HEK293 (cell line): ENCODE data around the gene ROR2.

Experiments used
- CTCF ChIA-PET: fragments of 350-600 bp; formaldehyde crosslinking; extraction: SDS; loops from one replicate; lab custom pipeline; 2021; ENCODE audit warnings: antibody characterized with exemption; lab: Yijun Ruan, JAX
- POLR2A ChIA-PET: fragments of 300-600 bp; formaldehyde crosslinking; extraction: SDS; loops from one replicate; lab custom pipeline; 2020; ENCODE audit warnings: antibody characterized with exemption, inconsistent platforms; lab: Yijun Ruan, JAX
- H3K27ac ChIP-seq: fragments of 200-500 bp; sonication (Bioruptor generic); 2 replicates; pipeline ENCODE4 v1.5.1; 2014; ENCODE audit warnings: low read depth, low read length, control low read depth, inconsistent platforms; ENCODE audit errors: extremely low read depth
- H3K36me3 ChIP-seq, 2 experiments: fragments of 200-500 bp in 1 of 2; sonication (Bioruptor generic) in 1 of 2; 1 replicate in 1 of 2; 2 replicates in 1 of 2; pipeline ENCODE4 v1.5.1; 2014 to 2017; ENCODE audit warnings: inconsistent platforms in 2 of 2, low read length in 2 of 2; ENCODE audit not compliant: control insufficient read depth in 2 of 2, insufficient read depth in 1 of 2
- H3K4me1 ChIP-seq: fragments of 200-500 bp; sonication (Bioruptor generic); 2 replicates; pipeline ENCODE4 v1.5.1; 2014; ENCODE audit warnings: mild to moderate bottlenecking, low read length, inconsistent platforms; ENCODE audit not compliant: control insufficient read depth, insufficient read depth
- H3K4me3 ChIP-seq: 2 replicates; pipeline ENCODE4 v1.5.1; 2011; ENCODE audit warnings: low read depth, mild to moderate bottlenecking, control low read depth, low read length, moderate library complexity
- H3K9me3 ChIP-seq: fragments of 200-500 bp; sonication (Bioruptor generic); 2 replicates; pipeline ENCODE4 v1.5.1; 2014; ENCODE audit warnings: low read depth, low read length, inconsistent platforms; ENCODE audit not compliant: control insufficient read depth, insufficient read depth
- EGR2 ChIP-seq: fragments of 450-650 bp; formaldehyde crosslinking; IDR thresholded peaks from 2 replicates; pipeline ENCODE4 v1.5.1; 2016; ENCODE audit warnings: low read depth, missing biosample characterization, missing genetic modification characterization
- HOXD13 ChIP-seq: sonication (generic); formaldehyde crosslinking; IDR thresholded peaks from 2 replicates; pipeline ENCODE4 v1.8.0; 2022; ENCODE audit warnings: missing genetic modification reagents, borderline replicate concordance
- IKZF3 ChIP-seq: fragments of 450-650 bp; IDR thresholded peaks from 2 replicates; pipeline ENCODE4 v1.5.0; 2018; ENCODE audit warnings: missing biosample characterization, mild to moderate bottlenecking, missing genetic modification characterization, moderate library complexity
- KLF1 ChIP-seq: fragments of 450-650 bp; formaldehyde crosslinking; IDR thresholded peaks from 2 replicates; pipeline ENCODE4 v1.5.1; 2016; ENCODE audit warnings: missing biosample characterization, missing genetic modification characterization
- TCF7L2 ChIP-seq: IDR thresholded peaks from 2 replicates; pipeline ENCODE4 v1.6.1; 2011; ENCODE audit warnings: low read depth, mild to moderate bottlenecking, inconsistent platforms, low read length, moderate library complexity, borderline replicate concordance
- YY1 ChIP-seq: fragments of 450-650 bp; formaldehyde crosslinking; IDR thresholded peaks from 2 replicates; pipeline ENCODE4 v1.5.1; 2018; ENCODE audit warnings: missing biosample characterization, missing genetic modification characterization
- ZBTB1 ChIP-seq: fragments of 450-650 bp; formaldehyde crosslinking; IDR thresholded peaks from 2 replicates; pipeline ENCODE4 v1.5.1; 2016; ENCODE audit warnings: missing biosample characterization, missing genetic modification characterization
- ZBTB48 ChIP-seq: fragments of 450-650 bp; formaldehyde crosslinking; IDR thresholded peaks from 2 replicates; pipeline ENCODE4 v1.5.1; 2016; ENCODE audit warnings: missing biosample characterization, missing genetic modification characterization
- ZFHX2 ChIP-seq: fragments of 450-650 bp; formaldehyde crosslinking; conservative IDR thresholded peaks from 2 replicates; pipeline ENCODE4 v1.5.1; 2016; ENCODE audit warnings: missing biosample characterization, missing genetic modification characterization
- ZFP3 ChIP-seq: fragments of 450-650 bp; formaldehyde crosslinking; IDR thresholded peaks from 2 replicates; pipeline ENCODE4 v1.5.1; 2016; ENCODE audit warnings: low read depth, missing biosample characterization, missing genetic modification characterization
- ZNF112 ChIP-seq: fragments of 450-650 bp; formaldehyde crosslinking; IDR thresholded peaks from 2 replicates; pipeline ENCODE4 v1.5.0; 2017; ENCODE audit warnings: missing biosample characterization, missing genetic modification characterization
- ZNF157 ChIP-seq: fragments of 450-650 bp; formaldehyde crosslinking; IDR thresholded peaks from 2 replicates; pipeline ENCODE4 v1.5.1; 2016; ENCODE audit warnings: missing biosample characterization, missing genetic modification characterization
- ZNF174 ChIP-seq: fragments of 450-650 bp; formaldehyde crosslinking; IDR thresholded peaks from 2 replicates; pipeline ENCODE4 v1.5.0; 2017; ENCODE audit warnings: missing biosample characterization, mild to moderate bottlenecking, missing genetic modification characterization
- ZNF350 ChIP-seq: fragments of 450-650 bp; formaldehyde crosslinking; IDR thresholded peaks from 2 replicates; pipeline ENCODE4 v1.5.0; 2017; ENCODE audit warnings: missing biosample characterization, mild to moderate bottlenecking, missing genetic modification characterization
- ZNF48 ChIP-seq: fragments of 450-650 bp; formaldehyde crosslinking; IDR thresholded peaks from 2 replicates; pipeline ENCODE4 v1.5.1; 2016; ENCODE audit warnings: missing biosample characterization, missing genetic modification characterization
- ZNF549 ChIP-seq: fragments of 450-650 bp; IDR thresholded peaks from 2 replicates; pipeline ENCODE4 v1.5.1; 2018; ENCODE audit warnings: missing biosample characterization, missing genetic modification characterization, mild to moderate bottlenecking, inconsistent platforms, moderate library complexity
- ZNF558 ChIP-seq: fragments of 450-650 bp; formaldehyde crosslinking; IDR thresholded peaks from 2 replicates; pipeline ENCODE4 v1.5.1; 2016; ENCODE audit warnings: missing biosample characterization, missing genetic modification characterization
- TF ChIP-seq, protein P1 (sequence below): fragments of 450-650 bp; formaldehyde crosslinking; IDR thresholded peaks from 2 replicates; pipeline ENCODE4 v1.5.1; 2017; ENCODE audit warnings: missing biosample characterization, missing genetic modification characterization
- TF ChIP-seq, protein P2 (sequence below): fragments of 450-650 bp; formaldehyde crosslinking; IDR thresholded peaks from 2 replicates; pipeline ENCODE4 v1.5.1; 2016; ENCODE audit warnings: missing biosample characterization, missing genetic modification characterization, low read depth
- TF ChIP-seq, protein P3 (sequence below): fragments of 450-650 bp; formaldehyde crosslinking; IDR thresholded peaks from 2 replicates; pipeline ENCODE4 v1.5.1; 2016; ENCODE audit warnings: missing biosample characterization, missing genetic modification characterization, low read depth
- TF ChIP-seq, protein P4 (sequence below): fragments of 450-650 bp; formaldehyde crosslinking; IDR thresholded peaks from 2 replicates; pipeline ENCODE4 v1.5.1; 2016; ENCODE audit warnings: missing biosample characterization, missing genetic modification characterization
- TF ChIP-seq, protein P5 (sequence below): fragments of 450-650 bp; formaldehyde crosslinking; IDR thresholded peaks from 2 replicates; pipeline ENCODE4 v1.5.1; 2016; ENCODE audit warnings: missing biosample characterization, missing genetic modification characterization, borderline replicate concordance

The ROR2 gene

DNA sequence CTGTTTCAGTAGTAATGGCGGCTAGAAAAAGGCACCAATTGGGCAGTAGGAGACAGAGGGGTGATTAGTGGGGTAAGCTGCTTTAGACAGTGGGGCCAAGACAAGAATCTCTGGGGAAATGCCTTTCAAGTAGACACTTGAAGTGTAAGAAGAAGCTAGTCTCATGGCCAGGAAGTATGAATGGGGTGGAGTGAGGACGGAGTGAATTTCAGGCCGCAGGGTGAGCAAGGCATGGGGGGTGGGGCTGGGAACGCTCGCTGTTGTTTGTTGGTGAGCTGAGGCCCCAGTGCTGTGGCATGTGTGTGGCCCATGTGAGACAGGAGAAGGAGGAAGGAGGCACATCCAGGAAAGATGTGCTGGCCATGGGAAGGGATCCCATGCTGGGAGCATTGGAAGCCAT is 377.2 kb downstream of the ROR2 start:
- POLR2A ChIA-PET = no interaction called here
- Histone ChIP-seq H3K36me3 (no peaks in the 10 kb centered on the region), H3K4me1 (no peaks in the 10 kb centered on the region), H3K9me3 (no peaks in the 10 kb centered on the region), H3K27ac (no peak overlapping the region), H3K4me3 (no peak overlapping the region)
- CTCF ChIA-PET = interaction anchor here (0.6 kb wide), 2 partner anchors 8 to 48 kb away, joined by 3 to 6 read pairs; no protein-coding TSS in a partner anchor
- TF ChIP-seq, protein P1, sequence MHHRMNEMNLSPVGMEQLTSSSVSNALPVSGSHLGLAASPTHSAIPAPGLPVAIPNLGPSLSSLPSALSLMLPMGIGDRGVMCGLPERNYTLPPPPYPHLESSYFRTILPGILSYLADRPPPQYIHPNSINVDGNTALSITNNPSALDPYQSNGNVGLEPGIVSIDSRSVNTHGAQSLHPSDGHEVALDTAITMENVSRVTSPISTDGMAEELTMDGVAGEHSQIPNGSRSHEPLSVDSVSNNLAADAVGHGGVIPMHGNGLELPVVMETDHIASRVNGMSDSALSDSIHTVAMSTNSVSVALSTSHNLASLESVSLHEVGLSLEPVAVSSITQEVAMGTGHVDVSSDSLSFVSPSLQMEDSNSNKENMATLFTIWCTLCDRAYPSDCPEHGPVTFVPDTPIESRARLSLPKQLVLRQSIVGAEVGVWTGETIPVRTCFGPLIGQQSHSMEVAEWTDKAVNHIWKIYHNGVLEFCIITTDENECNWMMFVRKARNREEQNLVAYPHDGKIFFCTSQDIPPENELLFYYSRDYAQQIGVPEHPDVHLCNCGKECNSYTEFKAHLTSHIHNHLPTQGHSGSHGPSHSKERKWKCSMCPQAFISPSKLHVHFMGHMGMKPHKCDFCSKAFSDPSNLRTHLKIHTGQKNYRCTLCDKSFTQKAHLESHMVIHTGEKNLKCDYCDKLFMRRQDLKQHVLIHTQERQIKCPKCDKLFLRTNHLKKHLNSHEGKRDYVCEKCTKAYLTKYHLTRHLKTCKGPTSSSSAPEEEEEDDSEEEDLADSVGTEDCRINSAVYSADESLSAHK = no peak
- TF ChIP-seq, protein P2, sequence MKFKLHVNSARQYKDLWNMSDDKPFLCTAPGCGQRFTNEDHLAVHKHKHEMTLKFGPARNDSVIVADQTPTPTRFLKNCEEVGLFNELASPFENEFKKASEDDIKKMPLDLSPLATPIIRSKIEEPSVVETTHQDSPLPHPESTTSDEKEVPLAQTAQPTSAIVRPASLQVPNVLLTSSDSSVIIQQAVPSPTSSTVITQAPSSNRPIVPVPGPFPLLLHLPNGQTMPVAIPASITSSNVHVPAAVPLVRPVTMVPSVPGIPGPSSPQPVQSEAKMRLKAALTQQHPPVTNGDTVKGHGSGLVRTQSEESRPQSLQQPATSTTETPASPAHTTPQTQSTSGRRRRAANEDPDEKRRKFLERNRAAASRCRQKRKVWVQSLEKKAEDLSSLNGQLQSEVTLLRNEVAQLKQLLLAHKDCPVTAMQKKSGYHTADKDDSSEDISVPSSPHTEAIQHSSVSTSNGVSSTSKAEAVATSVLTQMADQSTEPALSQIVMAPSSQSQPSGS (tag by site-specific recombination) = no peak
- no peak for TF ChIP-seq ZNF112 (tag by site-specific recombination)
- TF ChIP-seq, protein P3, sequence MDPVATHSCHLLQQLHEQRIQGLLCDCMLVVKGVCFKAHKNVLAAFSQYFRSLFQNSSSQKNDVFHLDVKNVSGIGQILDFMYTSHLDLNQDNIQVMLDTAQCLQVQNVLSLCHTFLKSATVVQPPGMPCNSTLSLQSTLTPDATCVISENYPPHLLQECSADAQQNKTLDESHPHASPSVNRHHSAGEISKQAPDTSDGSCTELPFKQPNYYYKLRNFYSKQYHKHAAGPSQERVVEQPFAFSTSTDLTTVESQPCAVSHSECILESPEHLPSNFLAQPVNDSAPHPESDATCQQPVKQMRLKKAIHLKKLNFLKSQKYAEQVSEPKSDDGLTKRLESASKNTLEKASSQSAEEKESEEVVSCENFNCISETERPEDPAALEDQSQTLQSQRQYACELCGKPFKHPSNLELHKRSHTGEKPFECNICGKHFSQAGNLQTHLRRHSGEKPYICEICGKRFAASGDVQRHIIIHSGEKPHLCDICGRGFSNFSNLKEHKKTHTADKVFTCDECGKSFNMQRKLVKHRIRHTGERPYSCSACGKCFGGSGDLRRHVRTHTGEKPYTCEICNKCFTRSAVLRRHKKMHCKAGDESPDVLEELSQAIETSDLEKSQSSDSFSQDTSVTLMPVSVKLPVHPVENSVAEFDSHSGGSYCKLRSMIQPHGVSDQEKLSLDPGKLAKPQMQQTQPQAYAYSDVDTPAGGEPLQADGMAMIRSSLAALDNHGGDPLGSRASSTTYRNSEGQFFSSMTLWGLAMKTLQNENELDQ (tag by site-specific recombination) = no peak
- TF ChIP-seq ZNF48 = no peak
- no peak for TF ChIP-seq TCF7L2
- TF ChIP-seq, protein P4, sequence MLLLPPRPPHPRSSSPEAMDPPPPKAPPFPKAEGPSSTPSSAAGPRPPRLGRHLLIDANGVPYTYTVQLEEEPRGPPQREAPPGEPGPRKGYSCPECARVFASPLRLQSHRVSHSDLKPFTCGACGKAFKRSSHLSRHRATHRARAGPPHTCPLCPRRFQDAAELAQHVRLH = no peak
- TF ChIP-seq HOXD13 (CRISPR knock-in tag) = no peak
- TF ChIP-seq ZNF174 = no peak
- no peak for TF ChIP-seq ZBTB48
- TF ChIP-seq ZBTB1 (tag by site-specific recombination) = no peak

DNA sequence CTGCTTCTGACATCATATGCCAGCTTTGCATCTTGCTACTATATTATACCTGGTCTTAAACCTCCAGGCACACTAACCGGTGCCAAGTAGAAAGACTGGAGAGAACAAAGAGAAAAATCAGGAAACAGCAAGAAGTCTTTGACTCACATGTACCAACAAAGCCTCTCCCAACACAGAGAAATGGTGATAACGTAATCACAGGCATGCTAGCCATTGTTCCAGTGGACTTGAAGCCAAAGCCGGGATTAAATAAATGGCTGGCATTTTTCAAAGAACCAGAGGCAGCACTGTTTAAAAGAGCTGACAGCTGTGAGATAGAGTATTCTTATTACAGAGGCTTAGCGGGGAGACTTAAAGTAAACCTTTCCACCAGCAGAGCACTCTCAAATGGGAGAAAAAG is 378.0 kb downstream of the ROR2 start:
- TF ChIP-seq IKZF3 (tag by site-specific recombination) (no peak), ZFP3 (tag by site-specific recombination) (no peak), ZNF558 (tag by site-specific recombination) (no peak), ZFHX2 (tag by site-specific recombination) (no peak), YY1 (tag by site-specific recombination) (no peak), KLF1 (tag by site-specific recombination) (no peak), ZNF549 (tag by site-specific recombination) (no peak), ZNF157 (tag by site-specific recombination) (no peak), ZNF350 (tag by site-specific recombination) (no peak), EGR2 (tag by site-specific recombination) (no peak)
- TF ChIP-seq, protein P5, sequence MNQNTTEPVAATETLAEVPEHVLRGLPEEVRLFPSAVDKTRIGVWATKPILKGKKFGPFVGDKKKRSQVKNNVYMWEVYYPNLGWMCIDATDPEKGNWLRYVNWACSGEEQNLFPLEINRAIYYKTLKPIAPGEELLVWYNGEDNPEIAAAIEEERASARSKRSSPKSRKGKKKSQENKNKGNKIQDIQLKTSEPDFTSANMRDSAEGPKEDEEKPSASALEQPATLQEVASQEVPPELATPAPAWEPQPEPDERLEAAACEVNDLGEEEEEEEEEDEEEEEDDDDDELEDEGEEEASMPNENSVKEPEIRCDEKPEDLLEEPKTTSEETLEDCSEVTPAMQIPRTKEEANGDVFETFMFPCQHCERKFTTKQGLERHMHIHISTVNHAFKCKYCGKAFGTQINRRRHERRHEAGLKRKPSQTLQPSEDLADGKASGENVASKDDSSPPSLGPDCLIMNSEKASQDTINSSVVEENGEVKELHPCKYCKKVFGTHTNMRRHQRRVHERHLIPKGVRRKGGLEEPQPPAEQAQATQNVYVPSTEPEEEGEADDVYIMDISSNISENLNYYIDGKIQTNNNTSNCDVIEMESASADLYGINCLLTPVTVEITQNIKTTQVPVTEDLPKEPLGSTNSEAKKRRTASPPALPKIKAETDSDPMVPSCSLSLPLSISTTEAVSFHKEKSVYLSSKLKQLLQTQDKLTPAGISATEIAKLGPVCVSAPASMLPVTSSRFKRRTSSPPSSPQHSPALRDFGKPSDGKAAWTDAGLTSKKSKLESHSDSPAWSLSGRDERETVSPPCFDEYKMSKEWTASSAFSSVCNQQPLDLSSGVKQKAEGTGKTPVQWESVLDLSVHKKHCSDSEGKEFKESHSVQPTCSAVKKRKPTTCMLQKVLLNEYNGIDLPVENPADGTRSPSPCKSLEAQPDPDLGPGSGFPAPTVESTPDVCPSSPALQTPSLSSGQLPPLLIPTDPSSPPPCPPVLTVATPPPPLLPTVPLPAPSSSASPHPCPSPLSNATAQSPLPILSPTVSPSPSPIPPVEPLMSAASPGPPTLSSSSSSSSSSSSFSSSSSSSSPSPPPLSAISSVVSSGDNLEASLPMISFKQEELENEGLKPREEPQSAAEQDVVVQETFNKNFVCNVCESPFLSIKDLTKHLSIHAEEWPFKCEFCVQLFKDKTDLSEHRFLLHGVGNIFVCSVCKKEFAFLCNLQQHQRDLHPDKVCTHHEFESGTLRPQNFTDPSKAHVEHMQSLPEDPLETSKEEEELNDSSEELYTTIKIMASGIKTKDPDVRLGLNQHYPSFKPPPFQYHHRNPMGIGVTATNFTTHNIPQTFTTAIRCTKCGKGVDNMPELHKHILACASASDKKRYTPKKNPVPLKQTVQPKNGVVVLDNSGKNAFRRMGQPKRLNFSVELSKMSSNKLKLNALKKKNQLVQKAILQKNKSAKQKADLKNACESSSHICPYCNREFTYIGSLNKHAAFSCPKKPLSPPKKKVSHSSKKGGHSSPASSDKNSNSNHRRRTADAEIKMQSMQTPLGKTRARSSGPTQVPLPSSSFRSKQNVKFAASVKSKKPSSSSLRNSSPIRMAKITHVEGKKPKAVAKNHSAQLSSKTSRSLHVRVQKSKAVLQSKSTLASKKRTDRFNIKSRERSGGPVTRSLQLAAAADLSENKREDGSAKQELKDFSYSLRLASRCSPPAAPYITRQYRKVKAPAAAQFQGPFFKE (tag by site-specific recombination) = no peak
- TF ChIP-seq, all 188 proteins: peak for 0
- ChIA-PET CTCF (no interaction called here), POLR2A (no interaction called here)
- Histone ChIP-seq H3K9me3 (no peaks in the 10 kb centered on the region), H3K36me3 (no peaks in the 10 kb centered on the region), H3K4me1 (no peaks in the 10 kb centered on the region), H3K27ac (no peak overlapping the region), H3K4me3 (no peak overlapping the region)
